HG03442 (cell line): ENCODE data around the gene CD59.
"Not testable (repeated sequence)": the region's sequence is repeated elsewhere in the genome, so short reads cannot be mapped to it uniquely, and the experiment has no call there.

Source experiments
- ATAC-seq: cut with Tn5 transposase; IDR thresholded peaks from one replicate; pipeline ENCODE4 v1.9.1; 2021; ENCODE audit warnings: mild to moderate bottlenecking, moderate library complexity; ENCODE audit not compliant: unreplicated experiment

The CD59 gene

DNA sequence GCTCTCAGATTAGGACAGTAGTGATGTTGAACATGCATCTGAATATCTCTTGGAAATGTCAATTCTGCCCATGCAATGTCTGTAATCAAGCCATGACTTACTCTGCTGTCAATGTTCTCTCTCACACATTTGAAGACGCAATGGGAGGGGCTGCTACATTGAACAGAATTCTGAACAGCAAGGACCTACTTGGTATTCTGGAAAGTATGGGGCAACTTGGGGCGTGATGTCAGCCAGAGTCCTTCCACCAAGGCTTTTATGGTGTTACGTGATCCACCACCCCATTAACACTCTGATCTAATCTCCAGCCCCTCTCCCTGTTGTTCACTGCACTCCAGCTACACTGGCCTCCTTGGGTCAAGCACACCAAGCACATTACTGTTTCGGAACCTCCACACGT lies 7.1 kb upstream of the CD59 start:
- ATAC-seq, result no peak

DNA sequence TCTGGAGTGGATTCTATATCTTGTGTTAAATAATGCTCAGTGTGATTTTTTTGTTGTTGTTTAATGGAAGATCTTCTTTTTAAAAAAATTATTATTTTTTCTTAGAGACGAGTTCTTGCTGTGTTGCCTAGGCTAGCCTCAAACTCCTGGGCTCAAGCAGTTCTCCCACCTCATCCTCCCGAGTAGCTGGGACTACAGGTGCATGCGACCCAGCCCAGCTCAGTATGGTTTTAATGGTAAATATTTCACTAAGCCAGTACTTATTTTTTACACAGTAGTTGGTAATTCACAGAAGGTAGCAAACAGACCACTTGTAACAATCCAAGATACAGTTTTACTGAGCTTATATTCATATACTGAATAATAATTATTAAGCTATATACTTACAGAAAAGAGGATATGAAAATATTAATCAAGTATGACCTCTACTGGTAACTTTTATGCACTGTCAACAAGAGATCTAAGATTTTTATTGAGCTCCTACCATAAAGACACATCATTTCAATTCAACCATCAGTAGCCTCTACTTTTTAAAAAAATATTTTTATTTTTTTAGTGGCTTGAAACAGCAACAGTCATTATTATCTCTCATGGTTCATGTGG lies 6.1 kb upstream of the CD59 start:
- no peak for ATAC-seq

DNA sequence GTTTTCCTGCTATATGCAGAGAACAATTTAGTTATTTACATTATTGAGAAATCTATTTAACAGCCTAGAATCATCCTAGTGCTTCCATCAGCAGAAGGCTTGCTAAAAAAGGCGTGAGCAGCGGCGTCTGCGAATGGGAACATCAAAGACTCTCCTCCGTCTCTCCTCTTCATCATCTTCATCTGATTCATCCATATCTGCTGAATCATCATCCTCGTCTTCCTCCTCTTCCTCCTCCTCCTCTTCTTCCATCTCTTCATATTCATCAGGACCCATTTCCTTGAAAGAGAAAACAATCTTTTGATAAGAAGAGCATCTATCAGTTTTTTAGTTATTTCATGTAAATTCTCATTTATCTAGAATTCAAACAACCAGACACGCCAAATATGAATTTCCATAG lies 5.6 kb upstream of the CD59 start:
- ATAC-seq, result no peak

DNA sequence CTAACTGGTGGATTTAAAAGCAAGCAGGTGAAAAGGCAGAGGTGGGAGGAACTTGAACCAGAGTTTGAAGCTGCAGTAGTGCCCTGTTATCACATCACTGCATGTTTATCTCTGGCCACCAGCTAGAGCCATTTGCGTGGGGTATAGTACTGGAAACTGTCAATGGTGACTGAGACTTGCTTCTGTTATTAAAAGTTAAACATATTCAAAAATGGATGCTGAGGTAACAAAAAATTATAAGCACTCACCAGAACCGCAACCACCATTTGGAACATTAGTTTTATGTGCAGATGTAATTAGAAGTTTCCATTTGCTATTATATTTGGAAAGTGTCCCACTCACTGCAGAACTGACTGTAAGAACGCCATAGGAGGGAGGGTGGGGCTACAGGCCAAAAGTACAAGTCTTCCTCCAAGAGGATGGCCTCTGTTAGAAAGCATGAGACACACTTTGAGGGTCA lies 1.2 kb upstream of the CD59 start:
- ATAC-seq, result no peak

DNA sequence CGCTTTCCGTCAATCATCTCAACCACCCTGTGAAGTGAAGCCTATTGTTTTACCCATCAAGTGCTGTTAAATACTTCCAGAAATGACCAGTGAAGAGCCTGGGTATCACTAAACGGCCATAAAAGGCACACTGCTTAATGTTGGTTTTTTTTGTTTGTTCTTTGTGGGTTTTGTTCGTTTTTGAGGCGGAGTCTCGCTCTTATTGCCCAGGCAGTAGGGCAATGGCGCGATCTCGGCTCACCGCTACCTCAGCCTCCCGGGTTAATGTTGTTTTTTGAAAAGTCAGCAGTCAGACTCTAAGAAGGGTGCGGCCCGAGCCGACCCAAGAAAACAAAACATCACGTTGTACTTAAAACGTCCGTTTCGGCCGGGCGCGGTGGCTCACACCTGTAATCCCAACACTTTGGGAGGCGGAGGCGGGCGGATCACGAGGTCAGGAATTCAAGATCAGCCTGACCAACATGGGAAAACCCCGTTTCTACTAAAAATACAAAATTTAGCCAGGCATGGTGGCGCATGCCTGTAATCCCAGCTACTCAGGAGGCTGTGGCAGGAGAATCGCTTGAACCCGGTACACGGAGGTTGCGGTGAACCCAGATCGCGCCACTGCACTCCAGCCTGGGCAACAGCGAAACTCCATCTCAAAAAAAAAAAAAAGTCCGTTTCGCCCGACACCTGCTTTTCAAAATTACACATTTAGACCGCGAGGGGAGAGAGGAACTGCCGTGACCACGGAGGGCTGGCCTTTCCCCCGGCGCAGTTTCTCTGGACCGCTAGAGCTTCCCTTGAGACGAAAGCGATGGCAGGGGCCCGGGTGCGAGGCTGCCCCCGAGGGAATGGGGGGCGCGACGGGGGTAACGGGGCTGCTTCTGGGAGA lies 714 bp downstream of the CD59 start:
- ATAC-seq, result peak; percentile 40

DNA sequence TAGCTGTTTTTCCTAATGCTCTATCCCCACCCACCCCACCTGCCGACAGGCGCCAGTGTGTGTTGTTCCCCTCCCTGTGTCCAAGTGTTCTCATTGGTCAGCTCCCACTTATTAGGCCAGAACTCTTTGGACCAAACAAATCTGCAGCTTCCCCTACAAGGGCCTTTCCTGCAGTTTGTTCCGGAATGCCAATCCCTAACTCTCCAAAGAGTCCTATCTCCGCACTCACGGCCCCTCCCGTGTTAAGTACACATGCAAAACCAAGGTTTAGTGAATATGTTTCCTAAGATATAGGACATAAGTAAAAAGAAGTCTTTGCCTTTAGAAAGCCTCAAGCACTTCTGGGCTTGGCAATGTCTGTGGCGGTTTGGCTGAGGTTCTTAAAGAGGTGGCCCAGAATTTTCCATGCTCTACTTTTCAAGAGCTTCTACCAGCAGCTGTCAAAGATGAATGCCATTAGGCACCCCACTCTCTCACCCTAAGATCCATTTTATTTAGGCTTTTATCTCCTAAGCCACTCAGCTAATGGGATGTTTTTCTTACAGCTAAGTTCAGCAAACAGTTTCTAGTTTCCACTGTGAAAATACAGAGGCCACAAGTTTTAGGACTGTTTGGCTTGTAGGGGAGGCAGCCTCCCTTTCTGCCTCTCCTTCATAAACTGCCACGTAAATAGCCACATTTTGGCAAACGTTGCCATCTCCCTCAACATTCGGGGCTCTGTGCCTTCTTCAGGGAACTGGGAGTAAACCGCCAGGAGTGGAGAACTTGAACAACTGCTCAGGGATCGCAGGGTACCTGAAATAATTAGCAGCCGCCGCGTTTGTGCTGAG lies 1.6 kb downstream of the CD59 start:
- no peak for ATAC-seq

DNA sequence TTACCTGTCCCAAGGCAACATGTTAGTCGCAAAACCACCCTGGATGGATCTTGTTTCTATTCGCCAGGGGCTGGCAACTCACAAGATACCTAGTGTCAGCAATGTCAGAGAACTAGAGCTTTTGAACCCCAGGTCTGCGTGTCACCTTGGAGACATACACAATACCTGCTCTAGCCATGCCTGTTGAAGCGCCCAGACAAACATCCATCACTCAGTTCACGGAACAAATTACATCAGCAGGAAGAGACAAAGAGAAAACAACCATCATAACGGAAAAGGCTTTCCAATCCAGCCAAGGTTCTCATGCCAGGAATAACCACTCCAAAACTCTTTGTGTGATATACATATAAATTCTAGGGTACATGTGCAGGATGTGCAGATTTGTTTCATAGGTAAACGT lies 2.2 kb downstream of the CD59 start:
- ATAC-seq, result no peak

DNA sequence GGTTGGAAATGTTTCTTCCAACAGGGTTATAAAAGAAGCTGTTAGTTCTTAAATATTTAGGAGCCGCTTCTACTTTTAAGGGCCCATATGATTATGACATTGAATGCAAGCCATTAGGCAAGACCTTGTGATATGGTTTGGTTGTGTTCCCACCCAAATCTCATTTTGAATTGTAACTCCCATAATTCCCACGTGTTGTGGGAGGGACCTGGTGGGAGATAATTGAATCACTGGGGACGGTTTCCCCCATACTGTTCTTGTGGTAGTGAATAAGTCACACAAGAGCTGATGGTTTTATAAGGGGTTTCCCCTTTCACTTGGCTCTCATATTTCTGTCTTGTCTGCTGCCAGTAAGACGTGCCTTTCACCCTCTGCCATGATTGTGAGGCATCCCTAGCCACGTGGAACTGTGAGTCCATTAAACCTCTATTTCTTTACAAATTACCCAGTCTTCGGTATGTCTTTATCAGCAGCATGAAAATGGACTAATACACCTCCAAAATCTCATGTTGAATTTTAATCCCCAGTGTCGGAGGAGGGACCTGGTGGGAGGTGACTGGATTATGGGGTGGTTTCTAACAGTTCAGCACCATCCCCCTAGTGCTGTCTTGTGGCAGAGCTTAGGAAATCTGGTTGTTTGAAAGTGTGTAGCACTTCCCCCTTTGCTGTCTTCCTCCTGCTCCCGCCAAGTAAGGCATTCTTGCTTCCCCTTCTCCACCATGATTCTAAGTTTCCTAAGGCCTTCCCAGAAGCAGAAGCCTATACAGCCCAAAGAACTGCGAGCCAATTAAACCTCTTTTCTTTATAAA lies 4.3 kb downstream of the CD59 start:
- no peak for ATAC-seq

DNA sequence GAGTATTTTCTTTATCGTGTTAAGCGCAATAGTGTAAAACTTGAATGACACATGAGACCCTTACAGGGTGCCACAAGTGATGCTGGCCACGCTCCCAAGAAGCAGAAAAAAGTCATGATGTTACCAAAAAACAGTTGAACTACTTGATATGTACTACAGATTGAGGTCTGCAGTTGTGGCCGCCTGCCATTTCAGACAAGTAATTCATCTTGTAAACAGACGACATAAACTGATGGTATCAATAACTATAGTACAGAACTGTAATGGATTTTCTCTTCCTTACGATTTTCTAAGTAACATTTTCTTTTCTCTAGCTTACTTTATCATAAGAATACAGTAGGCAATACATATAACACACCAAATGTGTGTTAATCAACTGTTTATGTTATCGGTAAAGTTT lies 5.5 kb downstream of the CD59 start:
- ATAC-seq, result no peak

DNA sequence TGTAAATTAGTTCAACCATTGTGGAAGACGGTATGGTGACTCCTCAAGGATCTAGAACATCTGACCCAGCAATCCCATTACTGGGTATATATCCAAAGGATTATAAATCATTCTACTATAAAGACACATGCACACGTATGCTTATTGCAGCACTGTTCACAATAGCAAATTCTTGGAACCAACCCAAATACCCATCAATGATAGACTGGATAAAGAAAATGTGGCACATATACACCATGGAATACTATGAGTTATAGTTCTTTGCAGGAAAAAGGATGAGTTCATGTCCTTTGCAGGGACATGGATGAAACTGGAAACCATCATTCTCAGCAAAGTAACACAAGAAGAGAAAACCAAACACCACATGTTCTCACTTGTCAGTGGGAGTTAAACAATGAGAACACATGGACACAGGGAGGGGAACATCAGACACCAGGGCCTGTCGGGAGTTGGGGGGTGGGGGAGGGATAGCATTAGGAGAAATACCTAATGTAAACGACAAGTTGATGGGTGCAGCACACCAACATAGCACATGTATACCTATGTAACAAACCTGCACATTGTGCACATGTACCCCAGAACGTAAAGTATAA lies 7.1 kb downstream of the CD59 start:
- not testable (repeated sequence) for ATAC-seq

DNA sequence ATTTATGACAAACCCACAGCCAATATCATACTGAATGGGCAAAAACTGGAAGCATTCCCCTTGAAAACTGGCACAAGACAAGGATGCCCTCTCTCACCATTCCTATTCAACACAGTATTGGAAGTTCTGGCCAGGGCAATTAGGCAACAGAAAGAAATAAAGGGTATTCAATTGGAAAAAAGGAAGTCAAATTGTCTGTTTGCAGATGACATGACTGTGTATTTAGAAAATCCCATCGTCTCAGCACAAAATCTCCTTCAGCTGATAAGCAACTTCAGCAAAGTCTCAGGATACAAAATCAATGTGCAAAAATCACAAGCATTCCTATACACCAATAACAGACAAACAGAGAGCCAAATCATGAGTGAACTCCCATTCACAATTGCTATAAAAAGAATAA lies 8.7 kb downstream of the CD59 start:
- not testable (repeated sequence) for ATAC-seq

DNA sequence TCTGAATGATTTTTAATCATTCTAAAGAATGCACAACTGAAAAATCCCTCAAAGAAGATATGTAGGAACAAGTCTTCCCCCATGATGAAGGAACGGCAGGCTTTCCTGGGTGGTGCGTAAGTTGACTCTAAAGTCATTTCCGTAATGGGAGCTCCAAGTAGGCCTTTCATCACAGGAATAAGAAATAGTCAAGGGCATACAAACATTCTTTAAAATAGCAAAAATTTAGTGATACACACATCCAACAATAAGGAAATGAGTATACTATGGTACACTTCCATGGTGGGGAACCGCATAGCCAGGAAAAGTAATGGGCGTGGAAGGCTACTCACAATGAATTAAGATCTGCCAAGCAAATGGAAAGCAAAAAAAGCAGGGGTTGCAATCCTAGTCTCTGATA lies 10.7 kb downstream of the CD59 start:
- no peak for ATAC-seq

DNA sequence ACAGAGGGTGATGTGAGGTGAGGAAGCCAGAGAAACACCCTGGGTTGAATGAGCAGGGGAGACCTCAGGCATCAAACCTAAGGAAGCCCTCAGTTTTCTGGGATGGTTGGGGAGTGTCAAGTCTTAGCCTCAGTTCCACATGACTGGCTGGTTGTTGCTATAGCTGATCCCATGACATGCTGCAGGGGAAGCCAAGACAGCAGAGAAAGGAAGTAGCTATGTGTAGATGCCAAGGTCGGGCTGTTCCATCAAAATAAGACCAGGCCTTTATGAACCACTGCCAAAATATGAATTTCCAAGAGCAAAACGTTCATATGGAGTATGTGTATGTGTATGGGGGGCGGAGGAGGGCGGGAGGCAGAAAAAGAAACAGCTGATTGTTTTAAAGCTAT lies 11.6 kb downstream of the CD59 start:
- no peak for ATAC-seq

DNA sequence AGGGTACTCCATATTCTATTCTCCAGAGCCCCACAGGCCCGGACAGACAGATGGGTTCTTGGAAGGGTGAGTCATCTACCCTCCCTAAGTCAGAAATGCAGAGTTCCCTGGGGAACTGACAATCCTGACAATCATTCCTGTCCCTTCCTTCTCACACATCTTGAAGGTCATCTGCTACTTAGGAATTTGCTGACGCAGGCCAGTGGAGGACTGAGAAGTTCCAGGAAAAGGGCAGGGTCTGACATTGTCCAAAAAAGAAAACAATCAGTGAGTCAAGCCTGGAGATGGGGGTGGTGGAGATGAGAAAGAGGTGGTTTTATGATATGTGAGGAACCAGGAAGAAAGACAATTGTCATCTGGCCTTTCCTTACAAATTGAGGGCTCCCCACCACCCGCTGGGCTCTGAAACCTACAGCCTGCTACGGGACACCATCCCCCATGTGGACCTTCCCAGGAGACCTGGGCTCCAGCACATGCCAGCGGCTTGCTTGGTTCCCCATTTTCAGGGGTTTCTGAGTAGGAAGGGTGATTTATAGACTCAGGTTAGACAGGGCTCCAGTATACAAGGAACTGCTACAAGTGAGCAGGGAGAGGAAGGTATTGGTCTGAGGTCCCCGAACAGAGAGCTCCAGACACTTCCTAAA lies 12.9 kb downstream of the CD59 start:
- peak; percentile 4 for ATAC-seq

DNA sequence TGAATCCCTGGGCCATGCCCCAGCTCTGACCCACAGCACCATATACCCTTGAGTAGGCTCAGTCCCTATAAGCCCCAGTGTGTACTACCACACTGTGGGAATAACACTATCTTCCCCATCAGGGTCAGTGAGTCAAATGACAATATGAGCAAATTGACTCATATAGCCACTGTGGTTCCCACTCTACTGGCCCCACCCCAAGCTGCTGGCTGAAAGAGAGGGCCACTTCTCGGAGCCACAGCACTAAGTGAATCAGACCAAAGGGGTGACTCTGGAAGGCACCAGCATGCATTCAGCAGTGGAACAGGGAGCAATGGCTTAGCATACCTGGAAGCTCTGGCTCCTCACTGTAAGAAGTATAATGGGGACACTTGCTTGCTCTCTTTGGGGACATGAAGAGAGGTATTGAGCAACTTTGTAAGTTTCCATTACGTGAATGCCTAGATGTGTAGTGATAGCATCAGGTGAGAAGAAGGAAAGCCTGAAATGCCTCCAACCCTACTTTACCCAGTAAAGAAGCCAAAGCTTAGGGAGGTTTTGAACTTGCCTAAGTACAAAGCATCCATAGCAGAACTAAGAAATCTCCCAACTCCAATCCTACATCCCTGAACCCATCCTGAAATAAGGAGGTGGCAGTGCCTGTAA lies 13.5 kb downstream of the CD59 start:
- ATAC-seq, result peak; percentile 89

DNA sequence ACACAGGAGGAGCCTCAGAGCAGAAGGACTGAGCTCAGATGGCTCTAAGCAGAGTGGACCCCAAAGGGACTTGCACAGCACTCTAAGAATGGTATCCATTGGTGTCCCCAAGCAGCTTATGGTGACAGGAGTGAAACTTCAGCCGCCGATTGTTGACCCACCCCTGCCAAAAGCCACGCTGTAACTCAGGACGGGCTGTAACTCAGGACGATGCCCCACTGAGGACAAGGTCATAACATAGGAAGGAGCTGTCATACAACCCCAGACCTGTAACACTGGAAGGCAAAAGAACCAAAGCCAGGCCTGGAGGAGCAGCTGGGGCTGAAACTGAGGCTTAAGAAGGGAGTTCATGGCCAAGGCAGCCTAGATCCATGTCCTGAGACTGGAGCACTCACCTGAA lies 14.2 kb downstream of the CD59 start:
- ATAC-seq, result no peak

DNA sequence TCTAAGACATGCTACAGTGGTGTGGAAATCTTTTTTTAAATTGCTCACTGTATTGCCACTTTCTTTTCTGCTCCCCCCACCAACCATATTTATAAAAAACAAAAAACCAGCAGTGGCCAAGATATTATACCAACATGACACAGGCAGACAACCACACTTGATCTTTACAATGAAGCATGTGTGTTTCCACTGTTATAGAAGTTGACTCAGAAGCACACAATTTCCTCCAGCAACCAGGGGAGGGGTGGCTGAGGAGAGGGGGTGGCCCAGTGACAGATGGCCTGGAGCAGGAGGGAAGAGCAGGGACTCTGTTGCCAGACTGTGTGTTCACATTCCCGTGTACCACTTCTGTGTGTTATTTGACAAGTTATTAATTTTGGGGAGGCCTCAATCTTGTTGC lies 14.8 kb downstream of the CD59 start:
- no peak for ATAC-seq

DNA sequence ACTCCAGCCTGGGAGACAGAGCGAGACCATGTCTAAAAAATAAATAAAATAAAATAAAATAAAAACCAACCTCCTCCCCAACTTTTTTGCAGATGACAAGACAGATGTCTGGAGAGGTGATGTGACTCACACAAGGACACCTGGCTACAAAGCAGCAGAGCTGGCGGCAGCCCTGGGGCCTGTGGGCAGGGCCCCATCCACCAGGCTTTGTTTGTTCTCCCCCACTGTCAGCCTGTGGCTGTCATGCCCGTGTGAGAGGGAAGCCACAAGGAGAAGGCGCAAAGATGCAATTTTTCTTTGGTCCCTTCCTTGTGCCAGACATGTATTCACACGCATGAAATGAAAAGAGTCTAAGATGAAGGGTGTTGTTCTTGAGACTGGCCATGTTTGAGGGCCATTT lies 16.6 kb downstream of the CD59 start:
- no peak for ATAC-seq

DNA sequence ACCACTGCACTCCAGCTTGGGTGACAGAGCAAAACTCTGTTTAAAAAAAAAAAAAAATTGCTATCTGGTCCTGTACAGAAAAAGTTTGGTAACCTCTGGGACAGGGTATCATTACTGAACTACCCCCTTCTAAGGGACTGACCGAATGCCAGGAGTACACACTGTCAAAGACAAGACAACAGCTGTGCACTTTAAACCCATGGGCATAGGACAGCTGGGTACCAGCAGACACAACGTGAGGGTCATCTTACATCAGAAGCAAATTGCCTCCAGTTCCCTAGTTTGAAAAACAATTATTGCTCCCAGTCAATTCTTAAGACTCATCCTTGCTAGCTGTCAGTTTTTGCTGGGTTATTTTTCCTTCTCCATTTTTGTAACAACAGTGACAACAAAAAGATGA lies 17.8 kb downstream of the CD59 start:
- ATAC-seq, result no peak
